Activated CD8-positive, alpha-beta memory T cell treated with anti-CD3 and anti-CD28 coated beads, Interleukin-2, amount 50 U/mL, for 48 hours (primary cell): ENCODE measurements around the gene CYP46A1.
"Not testable (repeated sequence)": the region's sequence is repeated elsewhere in the genome, so short reads cannot be mapped to it uniquely, and the experiment has no call there.

Source experiments
- DNase-seq: peaks from one replicate; pipeline ENCODE4 v3.0.0-alpha.2; 2020

The CYP46A1 gene

GRCh38 chr14:99683619-99684409, at the start of gene CYP46A1:
TSS of gene CYP46A1 (plus strand) at chr14:99684298. CDS start at chr14:99684418, 120 bp downstream.
- peak; percentile 99 for DNase-seq

GRCh38 chr14:99634443-99634842, 49.7 kb upstream of the CYP46A1 start:
- DNase-seq, result no peak

- no peak for DNase-seq
Observed at GRCh38 chr14:99635116-99635515, 49.0 kb upstream of the CYP46A1 start.

- no peak for DNase-seq
Observed at GRCh38 chr14:99636487-99636886, 47.6 kb upstream of the CYP46A1 start.

GRCh38 chr14:99637624-99638023, 46.5 kb upstream of the CYP46A1 start:
- no peak for DNase-seq

GRCh38 chr14:99642771-99643170, 41.3 kb upstream of the CYP46A1 start:
- DNase-seq, result not testable (repeated sequence)

GRCh38 chr14:99643343-99643742, 40.8 kb upstream of the CYP46A1 start:
- no peak for DNase-seq

- DNase-seq, result no peak
Observed at GRCh38 chr14:99644035-99644587, 40.0 kb upstream of the CYP46A1 start.

GRCh38 chr14:99644723-99645544, 39.2 kb upstream of the CYP46A1 start, which contains the start of gene HHIPL1:
TSS of gene HHIPL1 (plus strand) at chr14:99645129. CDS start at chr14:99645208, 79 bp downstream.
- DNase-seq, result no peak

- no peak for DNase-seq
Observed at GRCh38 chr14:99645545-99646505, 38.3 kb upstream of the CYP46A1 start.

GRCh38 chr14:99647411-99647810, 36.7 kb upstream of the CYP46A1 start:
- no peak for DNase-seq

- DNase-seq, result no peak
Observed at GRCh38 chr14:99648027-99648784, 35.9 kb upstream of the CYP46A1 start.

GRCh38 chr14:99649219-99649618, 34.9 kb upstream of the CYP46A1 start:
- DNase-seq, result no peak

GRCh38 chr14:99649643-99650042, 34.5 kb upstream of the CYP46A1 start:
- no peak for DNase-seq

GRCh38 chr14:99650189-99650588, 33.9 kb upstream of the CYP46A1 start:
- no peak for DNase-seq

GRCh38 chr14:99651953-99652746, 31.9 kb upstream of the CYP46A1 start:
- no peak for DNase-seq

- no peak for DNase-seq
Observed at GRCh38 chr14:99654235-99654985, 29.7 kb upstream of the CYP46A1 start.

GRCh38 chr14:99655521-99655920, 28.6 kb upstream of the CYP46A1 start:
- no peak for DNase-seq

GRCh38 chr14:99656171-99656570, 27.9 kb upstream of the CYP46A1 start:
- DNase-seq, result no peak

- no peak for DNase-seq
Observed at GRCh38 chr14:99657645-99658155, 26.4 kb upstream of the CYP46A1 start.
